Ovary (tissue), 3 donors: ENCODE measurements around the gene TMEM164.

Experiments used
- EP300 ChIP-seq: sonication (generic); formaldehyde crosslinking; IDR thresholded peaks from one replicate; pipeline ENCODE4 v1.6.1; 2017; ENCODE audit warnings: antibody characterized with exemption
- POLR2A ChIP-seq: fragments of 450-650 bp; IDR thresholded peaks from one replicate; pipeline ENCODE4 v1.6.1; 2017; ENCODE audit warnings: antibody characterized with exemption, mild to moderate bottlenecking, moderate library complexity
- TF ChIP-seq, protein P1 (sequence below), 3 donors: fragments of 450-650 bp in 2 of 3; fragments of 200-600 bp in 1 of 3; IDR thresholded peaks; one replicate each; pipeline versions ENCODE4 v1.5.1 to v1.8.0; 2016 to 2022; ENCODE audit warnings: antibody characterized with exemption in 3 of 3, mild to moderate bottlenecking in 1 of 3
- donor health status: DM: no; HTN: no; CAD: no.

DNA sequence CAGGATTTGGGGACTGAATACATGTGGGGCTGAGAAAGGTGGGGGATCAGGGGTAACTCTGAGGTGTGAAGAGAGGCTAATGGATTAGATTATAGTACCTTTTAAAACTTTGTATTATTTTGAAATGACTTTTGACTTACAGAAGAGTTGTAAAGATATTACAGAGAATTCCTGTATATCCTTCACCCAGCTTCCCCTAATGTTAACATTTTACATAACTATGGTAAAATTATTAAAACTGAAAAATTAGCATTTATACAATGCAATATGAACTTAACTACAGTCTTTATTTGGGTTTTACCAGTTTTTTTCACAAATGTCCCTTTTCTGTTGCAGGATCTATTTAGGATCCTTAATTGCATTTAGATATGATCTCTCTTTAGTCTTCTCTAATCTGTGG, 57.4 kb downstream of the TMEM164 start:
- TF ChIP-seq, protein P1, sequence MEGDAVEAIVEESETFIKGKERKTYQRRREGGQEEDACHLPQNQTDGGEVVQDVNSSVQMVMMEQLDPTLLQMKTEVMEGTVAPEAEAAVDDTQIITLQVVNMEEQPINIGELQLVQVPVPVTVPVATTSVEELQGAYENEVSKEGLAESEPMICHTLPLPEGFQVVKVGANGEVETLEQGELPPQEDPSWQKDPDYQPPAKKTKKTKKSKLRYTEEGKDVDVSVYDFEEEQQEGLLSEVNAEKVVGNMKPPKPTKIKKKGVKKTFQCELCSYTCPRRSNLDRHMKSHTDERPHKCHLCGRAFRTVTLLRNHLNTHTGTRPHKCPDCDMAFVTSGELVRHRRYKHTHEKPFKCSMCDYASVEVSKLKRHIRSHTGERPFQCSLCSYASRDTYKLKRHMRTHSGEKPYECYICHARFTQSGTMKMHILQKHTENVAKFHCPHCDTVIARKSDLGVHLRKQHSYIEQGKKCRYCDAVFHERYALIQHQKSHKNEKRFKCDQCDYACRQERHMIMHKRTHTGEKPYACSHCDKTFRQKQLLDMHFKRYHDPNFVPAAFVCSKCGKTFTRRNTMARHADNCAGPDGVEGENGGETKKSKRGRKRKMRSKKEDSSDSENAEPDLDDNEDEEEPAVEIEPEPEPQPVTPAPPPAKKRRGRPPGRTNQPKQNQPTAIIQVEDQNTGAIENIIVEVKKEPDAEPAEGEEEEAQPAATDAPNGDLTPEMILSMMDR (IDR thresholded peaks at IDR 0.05): no peak
- TF ChIP-seq POLR2A: no peak
- TF ChIP-seq EP300: no peak
